Suprapubic skin (tissue), 4 donors: ENCODE results near the gene GNB4. TPM values are rescaled to one million over a fixed set of nuclear protein-coding genes. Genes with fewer than 3 reads are reported as not detected.
A peak's percentile ranks its signal among the peaks of the same experiment; 100 is the strongest.

Source experiments
- DNase-seq, 2 donors: peaks; one replicate each; pipeline ENCODE4 v3.0.0-alpha.2; 2019; ENCODE audit warnings: low spot score in 2 of 2
- H3K27ac ChIP-seq: fragments of 200-600 bp; sonication (generic); one replicate; pipeline ENCODE4 v1.5.1; 2019
- H3K27me3 ChIP-seq: fragments of 200-600 bp; sonication (generic); one replicate; pipeline ENCODE4 v1.5.1; 2019
- H3K36me3 ChIP-seq: fragments of 200-600 bp; sonication (generic); one replicate; pipeline ENCODE4 v1.5.1; 2019
- H3K4me1 ChIP-seq: fragments of 200-600 bp; sonication (generic); one replicate; pipeline ENCODE4 v1.5.1; 2019
- H3K4me3 ChIP-seq: fragments of 200-600 bp; sonication (generic); one replicate; pipeline ENCODE4 v1.5.1; 2019; ENCODE audit warnings: mild to moderate bottlenecking
- H3K9me3 ChIP-seq: fragments of 200-600 bp; sonication (generic); one replicate; pipeline ENCODE4 v1.5.1; 2019
- CTCF ChIP-seq, 2 donors: fragments of 200-600 bp in 1 of 2; fragments of 450-650 bp in 1 of 2; sonication (generic) in 1 of 2; IDR thresholded peaks; one replicate each; pipeline ENCODE4 v1.5.1; 2016 to 2019; ENCODE audit warnings: antibody characterized with exemption in 2 of 2, mild to moderate bottlenecking in 1 of 2, moderate library complexity in 1 of 2
- EP300 ChIP-seq: sonication (generic); formaldehyde crosslinking; IDR thresholded peaks from one replicate; pipeline ENCODE4 v1.6.1; 2017; ENCODE audit warnings: antibody characterized with exemption
- POLR2A ChIP-seq, 2 donors: fragments of 450-650 bp; IDR thresholded peaks; one replicate each; pipeline ENCODE4 v1.6.1; 2017; ENCODE audit warnings: antibody characterized with exemption in 2 of 2, mild to moderate bottlenecking in 2 of 2, moderate library complexity in 2 of 2
- POLR2AphosphoS5 ChIP-seq, 3 donors: sonication (generic); formaldehyde crosslinking; IDR thresholded peaks; one replicate each; pipeline ENCODE4 v1.6.1; 2017; ENCODE audit warnings: antibody characterized with exemption in 3 of 3
- WGBS: methylation state at CpG from one replicate; pipeline ENCODE4 v1.1.5; 2018; 5-methylcytosine and 5-hydroxymethylcytosine counted together
- total RNA-seq, 4 donors: library from RNA; depleted of rRNA; stranded (reverse); fragments of >200 nt; gene quantifications; one replicate each; pipeline ENCODE4 v1.1.0, GENCODE V29; 2016

Gene GNB4
- total RNA-seq, 4 donors from 2014 or later = 70.5 to 91.1 (median 83.4) TPM

GRCh38 chr3:179432021-179432420 is 19.2 kb downstream of the GNB4 start:
- H3K4me3 ChIP-seq = no peak overlapping the region
- H3K27me3 ChIP-seq = no peaks in the 10 kb centered on the region
- no peak overlapping the region for H3K27ac ChIP-seq
- TF ChIP-seq POLR2AphosphoS5 (IDR thresholded peaks at IDR 0.05) = no peak
- TF ChIP-seq POLR2A (IDR thresholded peaks at IDR 0.05) = no peak
- TF ChIP-seq EP300 = no peak
- no peak for TF ChIP-seq CTCF (IDR thresholded peaks at IDR 0.05)
- H3K36me3 ChIP-seq = no peaks in the 10 kb centered on the region
- peaks cover 34% of the 10 kb centered on the region for H3K4me1 ChIP-seq
- DNase-seq = no peak
- 68% methylated on average over 3 of the region's 3 CpGs for WGBS
- no peaks in the 10 kb centered on the region for H3K9me3 ChIP-seq

GRCh38 chr3:179430277-179430870 is 20.9 kb downstream of the GNB4 start:
- H3K9me3 ChIP-seq = no peaks in the 10 kb centered on the region
- peaks cover 34% of the 10 kb centered on the region for H3K4me1 ChIP-seq
- H3K4me3 ChIP-seq = no peak overlapping the region
- no peak for DNase-seq
- peaks cover 7% of the 10 kb centered on the region for H3K36me3 ChIP-seq
- H3K27me3 ChIP-seq = no peaks in the 10 kb centered on the region
- H3K27ac ChIP-seq = no peak overlapping the region
- WGBS = 93% methylated on average over 2 of the region's 2 CpGs
- TF ChIP-seq POLR2A (IDR thresholded peaks at IDR 0.05) (no peak), POLR2AphosphoS5 (IDR thresholded peaks at IDR 0.05) (no peak), EP300 (no peak), CTCF (IDR thresholded peaks at IDR 0.05) (no peak)

GRCh38 chr3:179428876-179429548 is 22.3 kb downstream of the GNB4 start:
- H3K9me3 ChIP-seq = no peaks in the 10 kb centered on the region
- no peak overlapping the region for H3K27ac ChIP-seq
- no peaks in the 10 kb centered on the region for H3K27me3 ChIP-seq
- TF ChIP-seq CTCF (IDR thresholded peaks at IDR 0.05) (no peak), POLR2AphosphoS5 (IDR thresholded peaks at IDR 0.05) (no peak), POLR2A (IDR thresholded peaks at IDR 0.05) (no peak), EP300 (no peak)
- peaks cover 20% of the 10 kb centered on the region for H3K36me3 ChIP-seq
- DNase-seq = no peak
- 91% methylated on average over 8 of the region's 8 CpGs for WGBS
- peaks cover 28% of the 10 kb centered on the region for H3K4me1 ChIP-seq
- H3K4me3 ChIP-seq = no peak overlapping the region

- no peak for DNase-seq
- H3K36me3 ChIP-seq = peaks cover 37% of the 10 kb centered on the region
- peaks cover 4% of the 10 kb centered on the region for H3K4me1 ChIP-seq
- no peaks in the 10 kb centered on the region for H3K9me3 ChIP-seq
- no peak overlapping the region for H3K4me3 ChIP-seq
- TF ChIP-seq CTCF (IDR thresholded peaks at IDR 0.05) (no peak), POLR2A (IDR thresholded peaks at IDR 0.05) (no peak), POLR2AphosphoS5 (IDR thresholded peaks at IDR 0.05) (no peak), EP300 (no peak)
- no peaks in the 10 kb centered on the region for H3K27me3 ChIP-seq
- H3K27ac ChIP-seq = no peak overlapping the region
- 95% methylated on average over 6 of the region's 6 CpGs for WGBS
Measured at GRCh38 chr3:179425075-179425474, 26.2 kb downstream of the GNB4 start.

GRCh38 chr3:179421500-179421899 is 29.8 kb downstream of the GNB4 start:
- TF ChIP-seq POLR2AphosphoS5 (IDR thresholded peaks at IDR 0.05) (no peak), CTCF (IDR thresholded peaks at IDR 0.05) (peak; percentile 18 to 20)
- Histone ChIP-seq H3K27me3 (no peaks in the 10 kb centered on the region), H3K9me3 (no peaks in the 10 kb centered on the region), H3K27ac (no peak overlapping the region), H3K4me3 (no peak overlapping the region), H3K4me1 (peaks cover 4% of the 10 kb centered on the region), H3K36me3 (peaks cover 59% of the 10 kb centered on the region)
- 40% methylated on average over 2 of the region's 2 CpGs for WGBS
- no peak for DNase-seq
